Measurements from ENCODE around the gene TTC29. TPM values are rescaled to one million over a fixed set of nuclear protein-coding genes. Genes with fewer than 3 reads are reported as not detected.

The TTC29 gene
- total RNA-seq, 1 donor = not detected

GRCh38 chr4:146814750-146815149 lies 130.9 kb downstream of the TTC29 start:
- no peak for TF ChIP-seq CTCF (IDR thresholded peaks at IDR 0.05; ENCODE audit: insufficient read depth, low read depth, low read length)
- no peak for DNase-seq (ENCODE audit: low read depth)
- no peak overlapping the region for H3K4me3 ChIP-seq (ENCODE audit: low read depth, low read length)

GRCh38 chr4:146795711-146796110 lies 150.0 kb downstream of the TTC29 start:
- H3K4me3 ChIP-seq (ENCODE audit: low read depth, low read length) = no peak overlapping the region
- no peak for TF ChIP-seq CTCF (IDR thresholded peaks at IDR 0.05; ENCODE audit: insufficient read depth, low read depth, low read length)
- no peak for DNase-seq (ENCODE audit: low read depth)

GRCh38 chr4:146793727-146794126 lies 151.9 kb downstream of the TTC29 start:
- H3K4me3 ChIP-seq (ENCODE audit: low read depth, low read length) = no peak overlapping the region
- no peak for DNase-seq (ENCODE audit: low read depth)
- no peak for TF ChIP-seq CTCF (IDR thresholded peaks at IDR 0.05; ENCODE audit: insufficient read depth, low read depth, low read length)

GRCh38 chr4:146791439-146791838 lies 154.2 kb downstream of the TTC29 start:
- TF ChIP-seq CTCF (IDR thresholded peaks at IDR 0.05; ENCODE audit: insufficient read depth, low read depth, low read length) = no peak
- no peak overlapping the region for H3K4me3 ChIP-seq (ENCODE audit: low read depth, low read length)
- no peak for DNase-seq (ENCODE audit: low read depth)

GRCh38 chr4:146790515-146790914 lies 155.1 kb downstream of the TTC29 start:
- TF ChIP-seq CTCF (IDR thresholded peaks at IDR 0.05; ENCODE audit: insufficient read depth, low read depth, low read length) = no peak
- DNase-seq (ENCODE audit: low read depth) = no peak

GRCh38 chr4:146787731-146788130 lies 157.9 kb downstream of the TTC29 start:
- TF ChIP-seq CTCF (IDR thresholded peaks at IDR 0.05; ENCODE audit: insufficient read depth, low read depth, low read length) = no peak
- H3K4me3 ChIP-seq (ENCODE audit: low read depth, low read length) = no peak overlapping the region
- DNase-seq (ENCODE audit: low read depth) = no peak

More at GRCh38 chr4:146790515-146790914, 155.1 kb downstream of the TTC29 start:
- no peak overlapping the region for H3K4me3 ChIP-seq (ENCODE audit: low read depth, low read length)

- DNase-seq (ENCODE audit: low read depth) = no peak
- TF ChIP-seq CTCF (IDR thresholded peaks at IDR 0.05; ENCODE audit: insufficient read depth, low read depth, low read length) = no peak
These were observed 169.0 kb downstream of the TTC29 start for GRCh38 chr4:146776691-146777090.

More at GRCh38 chr4:146776691-146777090, 169.0 kb downstream of the TTC29 start:
- H3K4me3 ChIP-seq (ENCODE audit: low read depth, low read length) = no peak overlapping the region

Data from fibroblast of villous mesenchyme (primary cell).